HG03025 (cell line): ENCODE results near the gene SLC22A1.
"Not testable (repeated sequence)": the region's sequence is repeated elsewhere in the genome, so short reads cannot be mapped to it uniquely, and the experiment has no call there.

Experiments used
- ATAC-seq: cut with Tn5 transposase; IDR thresholded peaks from one replicate; pipeline ENCODE4 v1.9.1; 2021; ENCODE audit warnings: mild to moderate bottlenecking, moderate library complexity; ENCODE audit not compliant: unreplicated experiment, low FRiP score

Gene SLC22A1

GRCh38 chr6:160163425-160163824 is 41.8 kb downstream of the SLC22A1 start:
- no peak for ATAC-seq

GRCh38 chr6:160163912-160164311 is 42.3 kb downstream of the SLC22A1 start:
- ATAC-seq = no peak

DNA sequence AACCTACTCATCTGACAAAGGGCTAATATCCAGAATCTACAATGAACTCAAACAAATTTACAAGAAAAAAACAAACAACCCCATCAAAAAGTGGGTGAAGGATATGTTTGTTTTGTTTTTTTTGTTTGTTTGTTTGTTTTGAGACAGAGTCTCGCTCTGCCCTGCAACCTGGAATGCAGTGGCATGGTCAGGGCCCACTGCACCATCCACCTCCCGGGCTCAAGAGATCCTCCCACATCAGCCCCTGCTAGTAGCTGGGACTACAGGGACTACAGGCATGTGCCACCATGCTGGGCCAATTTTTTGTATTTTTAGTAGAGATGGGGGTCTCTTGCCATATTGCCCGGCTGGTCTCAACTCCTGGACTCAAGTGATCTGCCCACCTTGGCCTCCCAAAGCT is 44.3 kb downstream of the SLC22A1 start:
- not testable (repeated sequence) for ATAC-seq

DNA sequence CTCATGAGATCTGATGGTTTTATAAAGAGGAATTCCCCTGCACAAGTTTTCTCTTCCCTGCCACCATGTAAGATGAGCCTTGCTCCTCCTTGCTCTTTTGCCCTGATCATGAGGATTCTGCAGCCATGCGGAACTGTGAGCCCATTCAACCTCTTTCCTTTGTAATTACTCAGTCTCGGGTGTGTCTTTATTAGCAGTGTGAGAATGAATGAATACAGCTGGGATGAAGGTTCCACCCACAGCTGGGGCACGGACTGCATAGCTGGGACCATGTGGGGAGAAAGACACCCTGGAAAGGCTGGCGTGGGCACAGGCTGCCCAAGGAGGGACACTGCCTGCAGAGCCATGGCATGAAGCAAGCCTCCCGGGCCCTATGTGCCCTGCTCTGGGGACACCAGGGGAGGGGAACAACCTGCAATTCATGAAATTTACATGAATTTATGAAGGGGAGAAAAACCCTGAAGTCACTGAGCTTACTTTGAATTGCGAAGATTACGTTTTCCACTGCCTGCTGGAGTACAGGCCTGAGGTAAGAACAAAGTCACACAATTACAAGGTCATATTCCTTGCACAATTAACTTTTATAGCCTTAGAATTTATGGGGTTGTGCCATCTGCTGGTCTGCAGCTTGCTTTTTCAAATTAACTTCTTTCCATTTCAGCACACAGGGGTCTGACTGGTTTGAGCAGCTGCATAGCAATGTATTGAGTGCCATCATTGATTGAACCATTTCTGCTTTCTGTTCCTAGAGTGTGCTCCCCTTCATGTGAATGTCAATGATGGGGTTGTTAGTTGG is 46.2 kb downstream of the SLC22A1 start:
- ATAC-seq = no peak

- no peak for ATAC-seq
These were observed 48.5 kb downstream of the SLC22A1 start for GRCh38 chr6:160170018-160170680.

GRCh38 chr6:160172704-160173103 is 51.1 kb downstream of the SLC22A1 start:
- ATAC-seq = no peak

DNA sequence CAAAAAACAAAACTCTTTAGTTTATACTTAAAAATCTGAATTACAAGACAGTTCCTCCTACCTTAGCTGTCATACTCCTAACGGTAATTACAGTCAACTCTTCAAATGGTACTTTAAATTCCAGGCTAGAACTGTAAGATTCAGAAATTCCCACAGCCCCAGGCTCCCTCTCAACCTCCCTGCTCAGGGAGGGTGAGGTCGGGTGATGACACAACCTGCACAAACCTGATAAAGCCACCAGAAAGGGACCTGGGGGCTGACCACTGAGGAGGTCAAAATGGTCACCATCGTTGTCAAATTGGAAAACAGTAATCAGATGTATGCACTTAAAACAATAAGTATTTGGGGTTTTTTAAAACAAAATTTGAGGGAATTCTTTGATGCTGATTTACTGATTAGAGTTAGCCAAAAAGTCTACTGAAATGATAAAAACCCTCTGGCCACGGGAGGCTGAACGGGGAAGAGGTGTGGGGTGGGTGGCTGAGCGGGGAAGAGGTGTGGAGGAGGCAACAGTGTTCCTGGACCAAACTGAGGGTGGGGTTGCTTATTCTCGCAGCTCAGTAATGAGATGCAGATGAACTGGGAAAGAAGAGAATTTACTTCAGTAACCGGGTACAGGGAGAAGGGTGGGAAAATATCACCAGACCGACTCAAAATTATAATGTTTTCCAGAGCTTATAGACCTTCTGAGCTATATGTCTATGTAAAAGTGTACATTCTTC is 52.4 kb downstream of the SLC22A1 start:
- no peak for ATAC-seq

- no peak for ATAC-seq
These were observed 53.1 kb downstream of the SLC22A1 start for GRCh38 chr6:160174681-160175080.

DNA sequence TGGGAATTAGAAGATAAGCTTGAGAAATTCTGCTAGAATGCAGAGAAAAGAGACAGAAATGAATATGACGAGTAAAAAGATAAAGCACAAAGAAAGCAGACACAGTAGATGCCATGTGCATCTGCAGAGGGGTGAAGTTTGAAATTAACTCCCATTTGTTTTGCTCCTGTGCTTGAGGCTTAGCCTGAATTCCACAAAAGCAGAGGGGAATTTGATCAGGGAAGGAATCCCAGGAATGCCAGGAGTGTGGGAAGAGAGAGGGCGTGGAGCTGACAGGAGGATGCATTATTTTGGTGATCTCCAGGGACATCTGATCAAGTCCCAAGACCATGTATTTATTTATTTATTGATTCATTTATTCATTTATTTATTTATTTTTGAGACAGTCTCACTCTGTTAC is 55.6 kb downstream of the SLC22A1 start:
- ATAC-seq = no peak

DNA sequence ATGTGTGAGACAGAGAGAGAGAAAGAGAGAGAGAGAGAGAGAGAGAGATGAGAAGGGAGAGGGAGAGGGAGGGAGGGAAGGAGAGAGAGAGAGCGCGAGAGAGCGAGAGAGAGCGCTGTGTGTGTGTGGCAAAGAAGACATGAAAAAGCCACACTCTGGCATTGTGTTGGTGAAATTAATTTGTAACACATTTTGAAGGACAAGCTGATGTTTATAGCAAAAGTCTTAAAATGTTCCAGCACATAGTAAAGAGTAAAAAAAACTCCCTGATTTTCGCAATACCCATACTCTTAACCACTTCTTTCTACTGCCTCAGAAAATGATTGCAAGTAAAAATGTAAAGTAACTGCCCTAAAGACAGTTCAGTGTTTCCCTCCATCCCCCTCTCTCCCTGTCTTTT is 56.7 kb downstream of the SLC22A1 start:
- no peak for ATAC-seq

GRCh38 chr6:160180706-160181105 is 59.1 kb downstream of the SLC22A1 start:
- ATAC-seq = no peak

GRCh38 chr6:160188773-160189172 is 67.2 kb downstream of the SLC22A1 start:
- no peak for ATAC-seq

- no peak for ATAC-seq
These were observed 68.5 kb downstream of the SLC22A1 start for GRCh38 chr6:160190081-160190480.

DNA sequence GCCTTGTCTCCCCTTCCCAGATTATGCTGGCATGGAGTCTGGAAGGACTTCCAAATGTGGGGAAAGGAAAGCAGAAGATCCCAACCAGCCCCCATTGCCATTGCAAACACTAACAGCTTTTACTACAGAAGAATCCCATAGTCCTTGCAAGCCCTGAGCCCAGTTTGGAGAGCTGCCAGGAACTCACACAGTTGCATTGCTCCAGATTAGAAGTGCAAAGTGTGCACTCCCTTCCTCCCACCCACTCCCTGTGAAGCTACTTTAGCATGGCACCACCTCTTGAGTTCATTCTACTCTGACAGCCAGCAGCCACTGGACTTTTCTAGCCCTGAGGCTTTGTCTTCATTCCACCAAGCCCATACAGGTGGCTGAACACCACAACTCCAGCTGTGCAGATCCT is 69.4 kb downstream of the SLC22A1 start:
- ATAC-seq = no peak

- no peak for ATAC-seq
These were observed 71.2 kb downstream of the SLC22A1 start for GRCh38 chr6:160192840-160193239.

- ATAC-seq = no peak
These were observed 73.2 kb downstream of the SLC22A1 start for GRCh38 chr6:160194808-160195207.

GRCh38 chr6:160197662-160198061 is 76.0 kb downstream of the SLC22A1 start:
- ATAC-seq = no peak

GRCh38 chr6:160198606-160199211 is 77.1 kb downstream of the SLC22A1 start:
- no peak for ATAC-seq

DNA sequence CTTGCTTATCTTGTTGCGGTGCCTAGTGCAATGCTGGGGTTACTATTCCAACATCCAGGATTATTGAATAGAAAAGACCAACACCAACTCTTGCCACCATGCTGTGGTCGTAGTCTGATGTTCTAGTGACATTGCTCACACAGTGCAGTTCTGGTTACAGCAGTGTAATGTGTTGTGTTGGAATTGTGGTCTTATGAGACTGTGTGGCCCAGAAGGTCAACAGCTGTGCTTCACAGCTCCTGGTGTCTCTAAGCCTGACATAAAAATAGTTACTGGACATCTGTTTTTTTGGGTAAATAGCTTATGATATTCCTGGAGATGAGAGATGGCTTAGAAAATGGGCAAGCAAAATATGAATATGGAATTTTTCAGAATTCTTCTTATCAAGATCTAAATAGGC is 79.4 kb downstream of the SLC22A1 start:
- no peak for ATAC-seq

GRCh38 chr6:160202411-160202810 is 80.8 kb downstream of the SLC22A1 start:
- ATAC-seq = no peak

- ATAC-seq = no peak
These were observed 81.5 kb downstream of the SLC22A1 start for GRCh38 chr6:160203076-160203475.
